Sigmoid colon (tissue), 4 donors: ENCODE results near the gene XKR3.

Experiments
- EP300 ChIP-seq, 4 donors: sonication (generic); formaldehyde crosslinking; IDR thresholded peaks; one replicate each; pipeline ENCODE4 v1.6.1; 2017; ENCODE audit warnings: antibody characterized with exemption in 4 of 4
- POLR2A ChIP-seq, 2 donors: fragments of 450-650 bp; IDR thresholded peaks; one replicate each; pipeline ENCODE4 v1.6.1; 2016; ENCODE audit warnings: antibody characterized with exemption in 2 of 2, mild to moderate bottlenecking in 2 of 2, moderate library complexity in 2 of 2
- TF ChIP-seq, protein P1 (sequence below), 4 experiments: fragments of 450-650 bp in 3 of 4; fragments of 200-600 bp in 1 of 4; IDR thresholded peaks; one replicate each; pipeline ENCODE4 v1.5.1; 2016 to 2019; ENCODE audit warnings: antibody characterized with exemption in 4 of 4, mild to moderate bottlenecking in 3 of 4, moderate library complexity in 2 of 4

DNA sequence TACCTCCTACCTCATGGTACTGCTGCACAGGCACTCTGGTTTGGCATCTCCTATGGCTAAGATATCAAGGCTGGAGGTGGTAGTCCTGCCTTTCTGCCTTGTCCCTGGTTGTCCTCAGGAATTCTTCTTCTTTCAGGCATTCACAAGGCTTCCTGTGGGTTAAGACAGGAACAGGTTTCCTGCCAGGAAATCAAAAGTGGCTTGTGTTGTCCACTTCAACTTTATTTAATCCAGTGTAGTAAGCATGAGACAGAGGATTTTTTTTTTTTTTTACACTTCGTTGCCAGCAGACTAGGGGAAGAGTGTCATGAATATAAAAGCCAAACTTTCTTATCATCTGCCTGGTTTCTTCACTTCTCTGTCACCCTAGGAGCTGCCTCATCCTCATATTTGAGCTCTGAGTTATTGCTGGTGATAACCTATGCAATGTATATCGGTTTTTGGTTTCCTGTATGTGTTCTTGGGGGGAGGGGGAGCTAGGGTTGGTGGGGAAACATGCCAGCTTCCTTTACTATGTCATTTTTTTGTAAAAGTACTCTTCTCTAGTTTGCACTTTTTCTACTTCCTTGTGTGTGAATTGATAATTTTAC is 50.2 kb downstream of the XKR3 start:
- TF ChIP-seq, protein P1, sequence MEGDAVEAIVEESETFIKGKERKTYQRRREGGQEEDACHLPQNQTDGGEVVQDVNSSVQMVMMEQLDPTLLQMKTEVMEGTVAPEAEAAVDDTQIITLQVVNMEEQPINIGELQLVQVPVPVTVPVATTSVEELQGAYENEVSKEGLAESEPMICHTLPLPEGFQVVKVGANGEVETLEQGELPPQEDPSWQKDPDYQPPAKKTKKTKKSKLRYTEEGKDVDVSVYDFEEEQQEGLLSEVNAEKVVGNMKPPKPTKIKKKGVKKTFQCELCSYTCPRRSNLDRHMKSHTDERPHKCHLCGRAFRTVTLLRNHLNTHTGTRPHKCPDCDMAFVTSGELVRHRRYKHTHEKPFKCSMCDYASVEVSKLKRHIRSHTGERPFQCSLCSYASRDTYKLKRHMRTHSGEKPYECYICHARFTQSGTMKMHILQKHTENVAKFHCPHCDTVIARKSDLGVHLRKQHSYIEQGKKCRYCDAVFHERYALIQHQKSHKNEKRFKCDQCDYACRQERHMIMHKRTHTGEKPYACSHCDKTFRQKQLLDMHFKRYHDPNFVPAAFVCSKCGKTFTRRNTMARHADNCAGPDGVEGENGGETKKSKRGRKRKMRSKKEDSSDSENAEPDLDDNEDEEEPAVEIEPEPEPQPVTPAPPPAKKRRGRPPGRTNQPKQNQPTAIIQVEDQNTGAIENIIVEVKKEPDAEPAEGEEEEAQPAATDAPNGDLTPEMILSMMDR (IDR thresholded peaks at IDR 0.05) = no peak
- no peak for TF ChIP-seq POLR2A (IDR thresholded peaks at IDR 0.05)
- no peak for TF ChIP-seq EP300 (IDR thresholded peaks at IDR 0.05)
